HFF-Myc (cell line): ENCODE results near the gene SMKR1.
"Not testable (repeated sequence)": the region's sequence is repeated elsewhere in the genome, so short reads cannot be mapped to it uniquely, and the experiment has no call there.

Source experiments
- DNase-seq: peaks from one replicate; pipeline ENCODE4 v3.0.0-alpha.2; 2011; ENCODE audit warnings: low read depth; ENCODE audit errors: extremely low read depth
- H3K4me3 ChIP-seq: replicated peaks from 2 replicates; pipeline ENCODE4 v1.5.1; 2011; ENCODE audit warnings: low read depth, mild to moderate bottlenecking, control low read depth, low read length
- CTCF ChIP-seq: IDR thresholded peaks from 2 replicates; pipeline ENCODE4 v1.5.1; 2012; ENCODE audit warnings: mild to moderate bottlenecking, low read depth, low read length, control low read depth; ENCODE audit errors: missing control alignments

SMKR1 gene

GRCh38 chr7:129468547-129468946, 33.8 kb upstream of the SMKR1 start:
- DNase-seq: no peak
- no peak for TF ChIP-seq CTCF
- no peak overlapping the region for H3K4me3 ChIP-seq

GRCh38 chr7:129469930-129470329, 32.4 kb upstream of the SMKR1 start:
- no peak overlapping the region for H3K4me3 ChIP-seq
- no peak for TF ChIP-seq CTCF
- DNase-seq: no peak

- no peak for DNase-seq
- no peak overlapping the region for H3K4me3 ChIP-seq
- no peak for TF ChIP-seq CTCF
Measured at GRCh38 chr7:129470411-129470810, 31.9 kb upstream of the SMKR1 start.

GRCh38 chr7:129471402-129471827, 30.9 kb upstream of the SMKR1 start:
- no peak overlapping the region for H3K4me3 ChIP-seq
- DNase-seq: no peak
- TF ChIP-seq CTCF: no peak

- not testable (repeated sequence) for DNase-seq, H3K4me3 ChIP-seq
Measured at GRCh38 chr7:129475931-129476330, 26.4 kb upstream of the SMKR1 start.

GRCh38 chr7:129476398-129476797, 25.9 kb upstream of the SMKR1 start:
- H3K4me3 ChIP-seq, DNase-seq: not testable (repeated sequence)

- no peak overlapping the region for H3K4me3 ChIP-seq
- TF ChIP-seq CTCF: no peak
- no peak for DNase-seq
Measured at GRCh38 chr7:129479831-129480230, 22.5 kb upstream of the SMKR1 start.

- no peak for TF ChIP-seq CTCF
- H3K4me3 ChIP-seq: no peak overlapping the region
- DNase-seq: no peak
Measured at GRCh38 chr7:129480674-129481363, 21.5 kb upstream of the SMKR1 start.

GRCh38 chr7:129481376-129481775, 21.0 kb upstream of the SMKR1 start:
- H3K4me3 ChIP-seq, DNase-seq: not testable (repeated sequence)
